GM12874 (cell line): ENCODE measurements around the gene KLHL8.
A peak's percentile ranks its signal among the peaks of the same experiment; 100 is the strongest.

Source experiments
- CTCF ChIP-seq: IDR thresholded peaks from 2 replicates; pipeline ENCODE4 v1.5.1; 2011; ENCODE audit warnings: low read depth, mild to moderate bottlenecking, control low read depth, low read length, moderate library complexity; ENCODE audit not compliant: insufficient read depth

KLHL8 gene

GRCh38 chr4:87229979-87230378 lies 9.6 kb upstream of the KLHL8 start:
- no peak for TF ChIP-seq CTCF

GRCh38 chr4:87228262-87228860 lies 7.9 kb upstream of the KLHL8 start:
- no peak for TF ChIP-seq CTCF

- TF ChIP-seq CTCF: no peak
These were observed 7.3 kb upstream of the KLHL8 start for GRCh38 chr4:87227751-87228151.

- no peak for TF ChIP-seq CTCF
These were observed 5.5 kb upstream of the KLHL8 start for GRCh38 chr4:87225936-87226335.

- TF ChIP-seq CTCF: no peak
These were observed 3.9 kb upstream of the KLHL8 start for GRCh38 chr4:87224141-87224923.

- TF ChIP-seq CTCF: peak; percentile 15; the same call in 1 of the 2 replicates
These were observed 755 bp downstream of the KLHL8 start for GRCh38 chr4:87219632-87220093.

GRCh38 chr4:87216469-87216868 lies 3.9 kb downstream of the KLHL8 start:
- TF ChIP-seq CTCF: no peak
